Transverse colon (tissue), 4 donors: ENCODE measurements around the gene STX10. TPM values are rescaled to one million over a fixed set of nuclear protein-coding genes. Genes with fewer than 3 reads are reported as not detected.

Experiments
- DNase-seq: peaks from one replicate; pipeline ENCODE4 v3.0.0-alpha.2; 2019
- H3K27ac ChIP-seq, 4 donors: fragments of 200-600 bp; sonication (generic); 2 replicates each; pipeline ENCODE4 v1.5.1; 2016 to 2018; ENCODE audit warnings: inconsistent platforms in 4 of 4
- H3K27me3 ChIP-seq: fragments of 200-600 bp; sonication (generic); 2 replicates; pipeline ENCODE4 v1.5.1; 2017; ENCODE audit warnings: inconsistent platforms
- H3K36me3 ChIP-seq, 4 donors: fragments of 200-600 bp; sonication (generic); 2 replicates each; pipeline ENCODE4 v1.5.1; 2017 to 2019; ENCODE audit warnings: inconsistent platforms in 4 of 4
- H3K4me1 ChIP-seq, 4 donors: fragments of 200-600 bp; sonication (generic); 2 replicates each; pipeline ENCODE4 v1.5.1; 2017 to 2020; ENCODE audit warnings: inconsistent platforms in 4 of 4
- H3K4me3 ChIP-seq, 4 donors: fragments of 200-600 bp; sonication (generic); 1 replicate in 1 of 4; 2 replicates in 3 of 4; pipeline versions ENCODE4 v1.5.1 to v1.6.1; 2017 to 2019; ENCODE audit warnings: inconsistent platforms in 4 of 4
- H3K9me3 ChIP-seq, 2 donors: fragments of 200-600 bp; sonication (generic); 2 replicates each; pipeline ENCODE4 v1.5.1; 2017 to 2019; ENCODE audit warnings: inconsistent platforms in 2 of 2
- CTCF ChIP-seq, 5 experiments: fragments of 200-600 bp in 3 of 5; fragments of 450-650 bp in 2 of 5; sonication (generic) in 3 of 5; IDR thresholded peaks; 1 replicate in 2 of 5; 2 replicates in 3 of 5; pipeline ENCODE4 v1.5.1; 2016 to 2017; ENCODE audit warnings: antibody characterized with exemption in 5 of 5, inconsistent platforms in 3 of 5, mild to moderate bottlenecking in 2 of 5, moderate library complexity in 1 of 5
- EP300 ChIP-seq: sonication (generic); formaldehyde crosslinking; IDR thresholded peaks from one replicate; pipeline ENCODE4 v1.6.1; 2017; ENCODE audit warnings: antibody characterized with exemption, low read depth
- POLR2A ChIP-seq: fragments of 450-650 bp; IDR thresholded peaks from one replicate; pipeline ENCODE4 v1.6.1; 2016; ENCODE audit warnings: antibody characterized with exemption, mild to moderate bottlenecking, moderate library complexity
- POLR2AphosphoS5 ChIP-seq, 3 donors: sonication (generic); formaldehyde crosslinking; IDR thresholded peaks; one replicate each; pipeline ENCODE4 v1.6.1; 2016; ENCODE audit warnings: antibody characterized with exemption in 3 of 3
- WGBS, 2 donors: methylation state at CpG; one replicate each; pipeline ENCODE4 v1.1.5; 2018; ENCODE audit warnings: low coverage in 1 of 2; 5-methylcytosine and 5-hydroxymethylcytosine counted together
- in situ Hi-C, 4 donors: fragments of 200-750 bp; cut with MboI; loops; one replicate each; pipeline versions ENCODE4 v1.15.0 to v1.15.1; 2017; ENCODE audit warnings: low sequenced_read_pairs in 3 of 4, low pct_ligation_motif_present in 1 of 4, low pct_unique_long_range_greater_than_20kb in 1 of 4
- intact Hi-C: fragments of 100-400 bp; cut with DNase I; formaldehyde crosslinking; loops from one replicate; pipeline ENCODE4 v1.15.1; 2023; ENCODE audit warnings: low total_unique reads
- total RNA-seq, 4 donors: library from RNA; depleted of rRNA; stranded (reverse); fragments of >200 nt; gene quantifications; one replicate each; pipeline ENCODE4 v1.1.0, GENCODE V29; 2016

STX10 gene
- total RNA-seq, 4 donors from 2014 or later, result 69.7 to 164 (median 84.2) TPM

DNA sequence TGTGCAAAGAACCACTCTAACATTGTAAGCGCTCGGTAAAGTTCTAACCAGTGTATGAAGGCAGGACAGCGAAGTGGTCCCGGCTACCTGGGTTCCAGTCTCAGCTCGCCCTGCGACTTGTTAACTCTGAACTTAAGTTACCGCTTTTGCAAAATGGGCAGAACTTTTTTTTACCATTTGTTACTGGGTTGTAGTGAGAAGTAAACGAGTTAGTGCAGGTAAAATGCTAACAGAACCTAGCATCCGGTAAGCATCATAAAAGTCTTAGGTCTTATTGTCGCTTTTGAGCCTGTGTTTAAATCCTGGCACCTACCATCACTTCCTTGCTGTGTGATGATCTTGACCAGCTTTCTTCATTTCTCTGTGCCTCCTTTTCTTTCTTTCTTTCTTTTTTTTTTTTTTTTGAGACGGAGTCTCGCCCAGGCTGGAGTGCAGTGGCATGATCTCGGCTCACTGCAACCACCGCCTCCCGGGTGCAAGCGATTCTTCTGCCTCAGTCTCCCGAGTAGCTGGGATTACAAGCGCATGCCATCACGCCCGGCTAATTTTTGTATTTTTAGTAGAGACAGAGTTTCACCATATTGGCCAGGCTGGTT is 32.9 kb downstream of the STX10 start:
- in situ Hi-C loops (loop anchor here in 1 of 4 donors (25.0 kb wide), 1 partner anchor 145 kb away; no protein-coding TSS in a partner anchor), intact Hi-C loops (no loop called here)
- Histone ChIP-seq H3K9me3 (no peaks in the 10 kb centered on the region), H3K4me1 (peaks cover 11 to 39% (median 34%) of the 10 kb centered on the region in 4 donors), H3K27me3 (no peaks in the 10 kb centered on the region), H3K27ac (peak overlapping the region; percentile 80 to 89 (median 85)), H3K36me3 (no peaks in the 10 kb centered on the region), H3K4me3 (peak overlapping the region; percentile 29 to 87 (median 76))
- TF ChIP-seq POLR2A, result no peak
- no peak for TF ChIP-seq EP300
- TF ChIP-seq CTCF (IDR thresholded peaks at IDR 0.05), result no peak
- no peak for TF ChIP-seq POLR2AphosphoS5 (IDR thresholded peaks at IDR 0.05)
- 5 to 11% methylated on average over 19 to 20 of the region's 20 CpGs for WGBS, 2 donors
- no peak for DNase-seq

- 0% methylated on average over 4 to 50 of the region's 51 CpGs for whole genome bisulfite sequencing, 2 donors
- H3K27ac ChIP-seq, result peak within 1 kb of the TSS; percentile 80 to 89 (median 85)
- H3K9me3 ChIP-seq, result no peaks in the 10 kb centered on the region
- peak; percentile 95 for DNase-seq
- peaks cover 11 to 39% (median 34%) of the 10 kb centered on the region in 4 donors for H3K4me1 ChIP-seq
- intact Hi-C loops, result no loop called here
- H3K4me3 ChIP-seq, result peak within 1 kb of the TSS; percentile 67 to 97 (median 86)
- no peaks in the 10 kb centered on the region for H3K27me3 ChIP-seq
- TF ChIP-seq POLR2A (peak; percentile 20), EP300 (peak; percentile 48), CTCF (IDR thresholded peaks at IDR 0.05) (no peak), POLR2AphosphoS5 (IDR thresholded peaks at IDR 0.05) (peak; percentile 72 to 87 (median 85))
- in situ Hi-C loops, result loop anchor here in 1 of 4 donors (25.0 kb wide), 1 partner anchor 146 kb away; no protein-coding TSS in a partner anchor
- H3K36me3 ChIP-seq, result no peaks in the 10 kb centered on the region
These were observed 33.6 kb downstream of the STX10 start, which contains the start of gene TRMT1 for GRCh38 chr19:13116282-13117175. Gene TRMT1 (minus strand): TSS chr19:13116740. CDS start chr19:13116399, 341 bp downstream.

- peak overlapping the region; percentile 80 to 89 (median 85) for H3K27ac ChIP-seq
These were observed 34.3 kb downstream of the STX10 start for GRCh38 chr19:13115936-13116281.

More at GRCh38 chr19:13115936-13116281, 34.3 kb downstream of the STX10 start:
- Histone ChIP-seq H3K9me3 (no peaks in the 10 kb centered on the region), H3K4me3 (peak overlapping the region; percentile 67 to 97 (median 86)), H3K27me3 (no peaks in the 10 kb centered on the region), H3K4me1 (peaks cover 11 to 39% (median 34%) of the 10 kb centered on the region in 4 donors), H3K36me3 (no peaks in the 10 kb centered on the region)
- no peak for DNase-seq
- WGBS, 2 donors, result 4% methylated on average over 18 of the region's 18 CpGs; no CpG with 5 or more reads in 1 of the 2 donors
- in situ Hi-C loops (loop anchor here in 1 of 4 donors (25.0 kb wide), 1 partner anchor 146 kb away; no protein-coding TSS in a partner anchor), intact Hi-C loops (no loop called here)
- no peak for TF ChIP-seq POLR2AphosphoS5 (IDR thresholded peaks at IDR 0.05)
- no peak for TF ChIP-seq EP300
- TF ChIP-seq POLR2A, result no peak
- TF ChIP-seq CTCF (IDR thresholded peaks at IDR 0.05), result no peak
